HepG2 (cell line): ENCODE measurements around the gene INHBB. TPM values are rescaled to one million over a fixed set of nuclear protein-coding genes. Genes with fewer than 3 reads are reported as not detected.

Source experiments
- ATAC-seq: fragments of 200-7000 bp; cut with Tn5 transposase; 3 replicates; pipeline ENCODE4 v1.9.1; 2020; ENCODE audit warnings: mild to moderate bottlenecking, moderate library complexity
- BruUV-seq: library from RNA; stranded (reverse); fragments of 400-500 nt; replicated peaks from 2 replicates; lab custom pipeline; 2021; lab: Mats Ljungman, UMichigan
- CTCF ChIA-PET: fragments of 300-600 bp; formaldehyde crosslinking; extraction: SDS; loops from one replicate; lab custom pipeline; 2021; ENCODE audit warnings: low total read pairs, inconsistent platforms, low intra/inter-chr PET ratio; lab: Yijun Ruan, JAX
- POLR2A ChIA-PET: fragments of 350-600 bp; sonication (Branson Sonifier 250); formaldehyde crosslinking; loops from one replicate; lab custom pipeline; 2020; ENCODE audit warnings: antibody characterized with exemption, inconsistent platforms; lab: Yijun Ruan, JAX
- DNase-seq: peaks from one replicate; pipeline ENCODE4 v3.0.0-alpha.2; 2015; ENCODE audit warnings: low spot score
- FAIRE-seq: peaks from 3 replicates; lab custom pipeline; 2011; peaks lifted over from hg19 to GRCh38; lab: Jason Lieb, UNC
- H2AFZ ChIP-seq: one replicate; pipeline ENCODE4 v1.6.1; 2011; ENCODE audit warnings: low read length, inconsistent platforms
- H3K27ac ChIP-seq: fragments of 300-600 bp; 3 replicates; pipeline ENCODE4 v1.8.0; 2011; ENCODE audit warnings: mixed run types, mild to moderate bottlenecking, mixed read lengths, low read length, inconsistent platforms; ENCODE audit not compliant: insufficient read depth; ENCODE audit errors: extremely low read length
- H3K27me3 ChIP-seq, 2 experiments: fragments of 200-600 bp in 1 of 2; 2 replicates in 1 of 2; 3 replicates in 1 of 2; pipeline versions ENCODE4 v1.6.0 to v1.8.0; 2011; ENCODE audit warnings: low read length in 2 of 2, mild to moderate bottlenecking in 2 of 2, moderate library complexity in 2 of 2, inconsistent platforms in 1 of 2; ENCODE audit not compliant: insufficient read depth in 2 of 2, control insufficient read depth in 1 of 2
- H3K36me3 ChIP-seq, 2 experiments: fragments of 200-600 bp in 1 of 2; replicated peaks in 1 of 2; 2 replicates in 1 of 2; 3 replicates in 1 of 2; pipeline versions ENCODE4 v1.5.1 to v1.8.0; 2011; ENCODE audit warnings: low read length in 2 of 2, inconsistent platforms in 1 of 2; ENCODE audit not compliant: insufficient read depth in 2 of 2, control insufficient read depth in 1 of 2
- H3K4me1 ChIP-seq: 2 replicates; pipeline ENCODE4 v1.5.1; 2012; ENCODE audit warnings: low read length, inconsistent platforms; ENCODE audit not compliant: insufficient read depth
- H3K4me2 ChIP-seq: 2 replicates; pipeline ENCODE4 v1.6.0; 2011; ENCODE audit warnings: low read depth, low read length, inconsistent platforms
- H3K4me3 ChIP-seq, 3 experiments: fragments of 200-600 bp in 1 of 3; sonication (generic), shearing (Covaris generic) in 1 of 3; replicated peaks in 1 of 3; 2 replicates each; pipeline ENCODE4 v1.5.1; 2011 to 2016; ENCODE audit warnings: low read length in 3 of 3, inconsistent platforms in 2 of 3, low read depth in 2 of 3, mild to moderate bottlenecking in 2 of 3, control low read depth in 1 of 3, mixed read lengths in 1 of 3; ENCODE audit not compliant: insufficient read depth in 1 of 3
- H3K79me2 ChIP-seq: one replicate; pipeline ENCODE4 v1.6.1; 2011; ENCODE audit warnings: low read length, inconsistent platforms; ENCODE audit not compliant: insufficient read depth
- H3K9ac ChIP-seq: 2 replicates; pipeline ENCODE4 v1.6.0; 2011; ENCODE audit warnings: mild to moderate bottlenecking, low read depth, low read length, inconsistent platforms; ENCODE audit not compliant: insufficient read depth
- H3K9me3 ChIP-seq: 2 replicates; pipeline ENCODE4 v1.5.1; 2012; ENCODE audit warnings: mild to moderate bottlenecking, low read length
- H4K20me1 ChIP-seq: 2 replicates; pipeline ENCODE4 v1.6.0; 2011; ENCODE audit warnings: inconsistent platforms, mild to moderate bottlenecking, low read length, moderate library complexity; ENCODE audit not compliant: insufficient read depth
- DMAP1 ChIP-seq: IDR thresholded peaks from 2 replicates; pipeline ENCODE4 v1.6.1; 2016
- DNMT3B ChIP-seq: conservative IDR thresholded peaks from 2 replicates; pipeline ENCODE4 v1.6.1; 2016; ENCODE audit warnings: missing biosample characterization, control low read depth
- E2F5 ChIP-seq: sonication (generic); formaldehyde crosslinking; conservative IDR thresholded peaks from 2 replicates; pipeline ENCODE4 v1.4.0; 2020; ENCODE audit warnings: missing genetic modification reagents
- FOSL1 ChIP-seq: sonication (generic); formaldehyde crosslinking; IDR thresholded peaks from 2 replicates; pipeline ENCODE4 v1.9.0; 2021; ENCODE audit warnings: missing genetic modification reagents, borderline replicate concordance
- GTF3A ChIP-seq: sonication (generic); formaldehyde crosslinking; conservative IDR thresholded peaks from 2 replicates; pipeline ENCODE4 v1.4.0; 2020; ENCODE audit warnings: mild to moderate bottlenecking, missing genetic modification reagents
- KDM5B ChIP-seq: sonication (generic); formaldehyde crosslinking; IDR thresholded peaks from 2 replicates; pipeline ENCODE4 v1.4.0; 2020; ENCODE audit warnings: missing genetic modification reagents, mild to moderate bottlenecking, borderline replicate concordance
- PTBP1 ChIP-seq: fragments of 200-400 bp; formaldehyde crosslinking; IDR thresholded peaks from 2 replicates; pipeline ENCODE4 v1.6.1; 2018; ENCODE audit warnings: low read length, low read depth; ENCODE audit not compliant: poor library complexity, severe bottlenecking
- STAG1 ChIP-seq: sonication (generic); formaldehyde crosslinking; IDR thresholded peaks from 2 replicates; pipeline ENCODE4 v1.4.0; 2020; ENCODE audit warnings: missing genetic modification reagents
- TP53 ChIP-seq: sonication (generic); formaldehyde crosslinking; conservative IDR thresholded peaks from 2 replicates; pipeline ENCODE4 v1.4.0; 2020; ENCODE audit warnings: missing genetic modification reagents
- TRIM22 ChIP-seq: fragments of 450-650 bp; IDR thresholded peaks from 2 replicates; pipeline ENCODE4 v1.6.1; 2017
- ZBTB21 ChIP-seq: sonication (generic); formaldehyde crosslinking; IDR thresholded peaks from 2 replicates; pipeline ENCODE4 v1.4.0; 2020; ENCODE audit warnings: missing genetic modification reagents
- ZNF790 ChIP-seq: sonication (generic); formaldehyde crosslinking; IDR thresholded peaks from 2 replicates; pipeline ENCODE4 v1.8.0; 2022; ENCODE audit warnings: missing genetic modification reagents, mild to moderate bottlenecking, borderline replicate concordance
- ZXDC ChIP-seq: sonication (generic); formaldehyde crosslinking; IDR thresholded peaks from 2 replicates; pipeline ENCODE4 v1.5.0; 2020; ENCODE audit warnings: mild to moderate bottlenecking, missing genetic modification reagents
- WGBS: methylation state at CpG from one replicate; pipeline ENCODE4 v1.1.6; 2017; ENCODE audit warnings: low lambda C conversion rate; 5-methylcytosine and 5-hydroxymethylcytosine counted together
- in situ Hi-C: cut with HindIII; loops from 2 replicates; pipeline ENCODE4 v1.10.0; 2017; ENCODE audit warnings: low pct_unique_long_range_greater_than_20kb; ENCODE audit not compliant: extremely low pct_ligation_motif_present
- intact Hi-C: fragments of 100-400 bp; cut with micrococcal nuclease; formaldehyde crosslinking; loops from one replicate; pipeline ENCODE4 v1.10.0; 2022; ENCODE audit not compliant: unreplicated experiment
- polyA plus RNA-seq, 8 experiments: library from polyadenylated mRNA; depleted of rRNA in 3 of 8; stranded (reverse) in 7 of 8; unstranded in 1 of 8; fragments of >200 nt; fragmentation: Illumina TruSeq in 4 of 8; extraction: Trizol in 4 of 8; gene quantifications; 2 replicates each; pipeline versions ENCODE4 v1.2.1 to v1.2.3, GENCODE V29; 2011 to 2016; ENCODE audit warnings: low read depth in 4 of 8, missing spikeins in 1 of 8, mixed read lengths in 1 of 8; ENCODE audit not compliant: insufficient read depth in 1 of 8
- total RNA-seq, 5 experiments: library from RNA; depleted of rRNA; stranded (reverse); fragments of >200 nt; fragmentation: Illumina TruSeq; extraction: Trizol; gene quantifications; 2 replicates each; pipeline ENCODE4 v1.2.3, GENCODE V29; 2016; ENCODE audit warnings: low read depth in 1 of 5

INHBB gene
- total and polyA plus RNA-seq, 2 of the 13 experiments (the other 11 are each of a cell fraction or from before 2014, with no cell fraction given) = 0.20 to 1.7 TPM

- Histone ChIP-seq H4K20me1 (no peaks in the 10 kb centered on the region), H3K79me2 (no peaks in the 10 kb centered on the region), H2AFZ (no peak overlapping the region), H3K4me1 (peaks cover 12% of the 10 kb centered on the region; the same call in 1 of the 2 replicates), H3K9me3 (no peaks in the 10 kb centered on the region), H3K36me3 (no peaks in the 10 kb centered on the region), H3K4me3 (no peak overlapping the region), H3K27me3 (peaks cover 19 to 87% of the 10 kb centered on the region in 2 experiments), H3K9ac (no peak overlapping the region), H3K27ac (no peak overlapping the region), H3K4me2 (no peak overlapping the region)
- in situ Hi-C loops (no loop called here), intact Hi-C loops (no loop called here)
- ATAC-seq (no peak), FAIRE-seq (no peak), DNase-seq (no peak)
- POLR2A ChIA-PET = interaction anchor here (1.5 kb wide), 1 partner anchor 142 kb away, joined by 4 read pairs; no protein-coding TSS in a partner anchor
- BruUV-seq = no TSS peak
- 23% methylated on average over 9 of the region's 10 CpGs for WGBS
- TF ChIP-seq ZBTB21 = no peak
- TF ChIP-seq PTBP1 = no peak
- TF ChIP-seq E2F5 (CRISPR knock-in tag) = no peak
- TF ChIP-seq TRIM22 = no peak
- TF ChIP-seq ZXDC (CRISPR knock-in tag) = no peak
- TF ChIP-seq DNMT3B (CRISPR knock-in tag) = no peak
- no peak for TF ChIP-seq ZNF790 (CRISPR knock-in tag)
- TF ChIP-seq GTF3A (CRISPR knock-in tag) = no peak
- no peak for TF ChIP-seq KDM5B (CRISPR knock-in tag)
- no peak for TF ChIP-seq TP53
- TF ChIP-seq STAG1 = no peak
- no peak for TF ChIP-seq DMAP1 (CRISPR knock-in tag)
- TF ChIP-seq FOSL1 (CRISPR knock-in tag) = no peak
- CTCF ChIA-PET = no interaction called here
These were observed 22.0 kb upstream of the INHBB start for GRCh38 chr2:120323807-120324399.
